Liver (tissue), 9 donors: Measurements from ENCODE around the gene LGALS7. TPM values are rescaled to one million over a fixed set of nuclear protein-coding genes. Genes with fewer than 3 reads are reported as not detected.
"Not testable (repeated sequence)": the region's sequence is repeated elsewhere in the genome, so short reads cannot be mapped to it uniquely, and the experiment has no call there.

Experiments used
- DNase-seq: peaks from one replicate; pipeline ENCODE4 v3.0.0-alpha.2; 2017; ENCODE audit warnings: low spot score
- H3K27ac ChIP-seq, 2 donors: one replicate each; pipeline ENCODE4 v1.7.0; 2013; ENCODE audit warnings: inconsistent platforms in 2 of 2, low read length in 2 of 2, control low read depth in 1 of 2, low read depth in 1 of 2, mild to moderate bottlenecking in 1 of 2
- H3K27me3 ChIP-seq, 4 donors: one replicate each; pipeline versions ENCODE4 v1.6.1 to v1.7.0; 2013; ENCODE audit warnings: low read length in 3 of 4, inconsistent platforms in 1 of 4, mild to moderate bottlenecking in 1 of 4, moderate library complexity in 1 of 4; ENCODE audit not compliant: control insufficient read depth in 4 of 4, insufficient read depth in 4 of 4
- H3K36me3 ChIP-seq, 4 donors: one replicate each; pipeline versions ENCODE4 v1.6.1 to v1.7.0; 2013; ENCODE audit warnings: low read length in 3 of 4, mild to moderate bottlenecking in 3 of 4, low read depth in 1 of 4, moderate library complexity in 1 of 4; ENCODE audit not compliant: control insufficient read depth in 4 of 4, insufficient read depth in 3 of 4
- H3K4me1 ChIP-seq, 4 donors: one replicate each; pipeline versions ENCODE4 v1.6.1 to v1.7.0; 2013; ENCODE audit warnings: low read length in 3 of 4, mild to moderate bottlenecking in 3 of 4, moderate library complexity in 1 of 4; ENCODE audit not compliant: control insufficient read depth in 4 of 4, insufficient read depth in 4 of 4
- H3K4me3 ChIP-seq, 3 donors: one replicate each; pipeline versions ENCODE4 v1.6.1 to v1.7.0; 2013; ENCODE audit warnings: low read length in 3 of 3, control low read depth in 1 of 3, low read depth in 1 of 3, mild to moderate bottlenecking in 1 of 3
- H3K9ac ChIP-seq, 2 donors: one replicate each; pipeline ENCODE4 v1.7.0; 2013; ENCODE audit warnings: low read length in 2 of 2, mild to moderate bottlenecking in 2 of 2, moderate library complexity in 2 of 2, control low read depth in 1 of 2, low read depth in 1 of 2
- H3K9me3 ChIP-seq, 4 donors: one replicate each; pipeline versions ENCODE4 v1.6.1 to v1.7.0; 2013; ENCODE audit warnings: low read length in 3 of 4; ENCODE audit not compliant: control insufficient read depth in 4 of 4
- ATF3 ChIP-seq: IDR thresholded peaks from 2 replicates; pipeline ENCODE4 v1.6.1; 2016; ENCODE audit warnings: antibody characterized with exemption
- GABPA ChIP-seq, 2 donors: IDR thresholded peaks in 1 of 2; conservative IDR thresholded peaks in 1 of 2; 2 replicates each; pipeline ENCODE4 v1.6.1; 2016; ENCODE audit warnings: antibody characterized with exemption in 2 of 2, mild to moderate bottlenecking in 1 of 2, moderate library complexity in 1 of 2
- REST ChIP-seq: IDR thresholded peaks from 2 replicates; pipeline ENCODE4 v1.6.1; 2016; ENCODE audit warnings: antibody characterized with exemption, mild to moderate bottlenecking
- SP1 ChIP-seq: IDR thresholded peaks from 2 replicates; pipeline ENCODE4 v1.6.1; 2018; ENCODE audit warnings: antibody characterized with exemption, mild to moderate bottlenecking
- WGBS: extraction: QIAGEN DNeasy Blood & Tissue Kit; methylation state at CpG from one replicate; pipeline ENCODE4 v1.1.7; 2013; 5-methylcytosine and 5-hydroxymethylcytosine counted together
- polyA plus RNA-seq, 2 donors: library from polyadenylated mRNA; stranded (reverse) in 1 of 2; unstranded in 1 of 2; fragments of 200-250 nt in 1 of 2; fragments of >200 nt in 1 of 2; fragmentation: Nextera tagmentation in 1 of 2; extraction: Ambion mirVana in 1 of 2; gene quantifications; one replicate each; pipeline versions ENCODE4 v1.2.1 to v1.2.3, GENCODE V29; 2013 to 2015
- total RNA-seq, 2 donors: library from RNA; depleted of rRNA; stranded (reverse); fragments of >200 nt; gene quantifications; one replicate each; pipeline ENCODE4 v1.2.3, GENCODE V29; 2014
- TF ChIP-seq, protein P1 (sequence below): IDR thresholded peaks from 2 replicates; pipeline ENCODE4 v1.6.1; 2016; ENCODE audit warnings: antibody characterized with exemption
- donor health status: healthy.
- donor health status: healthy.
- donor health status: healthy.
- donor health status: healthy.
- donor health status: healthy.

Gene LGALS7
- total and polyA plus RNA-seq, 4 donors: not detected

DNA sequence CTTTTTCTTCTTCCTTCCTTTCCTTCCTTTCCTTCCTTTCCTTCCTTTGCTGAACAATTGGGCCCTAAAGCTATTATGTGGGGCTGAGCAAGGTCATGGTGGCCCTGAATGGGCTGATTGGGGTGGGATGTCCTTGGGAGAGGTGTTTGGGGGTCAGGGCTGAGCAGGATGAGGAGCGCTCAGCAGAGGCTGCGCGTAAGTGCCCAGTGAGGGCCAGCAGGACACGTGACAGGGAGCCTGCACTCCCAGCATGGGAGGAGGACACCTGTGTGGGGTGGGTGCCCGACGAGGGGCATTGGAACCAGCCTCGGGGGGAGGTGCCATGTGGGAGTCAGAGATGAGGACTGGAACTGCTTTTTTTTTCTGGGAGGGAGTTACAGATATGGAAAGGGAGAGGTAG, 5.4 kb upstream of the LGALS7 start:
- Histone ChIP-seq H3K27me3 (no peaks in the 10 kb centered on the region), H3K36me3 (no peaks in the 10 kb centered on the region), H3K4me1 (no peaks in the 10 kb centered on the region), H3K4me3 (no peak overlapping the region), H3K9ac (no peak overlapping the region), H3K9me3 (no peaks in the 10 kb centered on the region), H3K27ac (no peak overlapping the region)
- WGBS: 82% methylated on average over 7 of the region's 7 CpGs
- DNase-seq: no peak
- TF ChIP-seq GABPA (IDR thresholded peaks at IDR 0.05 in 1 of 2, conservative IDR thresholded peaks at IDR 0.05 in 1 of 2): no peak

DNA sequence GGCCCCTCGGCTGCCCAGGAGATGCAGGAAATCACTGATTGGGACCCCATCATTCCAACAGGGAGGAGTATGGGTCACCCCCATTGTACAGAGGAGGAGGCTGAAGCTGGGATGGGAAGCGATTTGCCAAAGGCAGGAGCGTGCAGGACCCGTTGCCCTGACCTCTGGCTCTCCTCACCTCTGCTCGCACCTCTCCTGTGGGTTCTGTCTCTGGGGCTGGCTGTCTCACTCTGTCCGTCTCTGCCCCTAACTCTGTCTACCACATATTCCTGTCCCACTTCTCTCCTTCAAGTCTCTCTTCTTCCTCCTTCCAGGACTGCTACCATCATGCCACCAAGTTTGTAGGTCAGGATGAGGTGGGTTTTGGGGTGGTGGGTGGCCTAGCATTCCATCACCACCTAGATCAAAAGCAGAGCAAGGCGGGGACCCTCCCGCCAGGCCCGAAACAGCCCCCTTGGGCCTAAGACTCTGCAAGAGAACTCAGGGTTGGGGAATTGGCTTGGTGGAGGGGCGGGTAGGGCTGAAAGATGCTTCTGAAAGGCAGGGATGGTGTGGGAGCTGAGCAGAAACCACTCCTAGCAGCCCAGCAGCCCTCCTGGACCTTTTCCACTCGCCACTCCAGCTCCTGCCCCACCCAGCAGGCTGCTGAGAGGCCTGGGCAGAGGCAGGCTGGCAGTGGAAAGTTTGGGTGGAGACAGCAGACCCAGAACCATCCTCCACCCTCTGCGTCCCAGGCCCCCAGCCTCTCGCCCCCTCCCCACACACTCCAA, 1.0 kb upstream of the LGALS7 start:
- Histone ChIP-seq H3K9me3 (no peaks in the 10 kb centered on the region), H3K9ac (no peak overlapping the region), H3K4me1 (peaks cover 0 to 1% (median 0%) of the 10 kb centered on the region in 4 donors), H3K36me3 (no peaks in the 10 kb centered on the region), H3K4me3 (no peak overlapping the region), H3K27me3 (no peaks in the 10 kb centered on the region), H3K27ac (no peak overlapping the region)
- DNase-seq: no peak
- TF ChIP-seq, protein P1, sequence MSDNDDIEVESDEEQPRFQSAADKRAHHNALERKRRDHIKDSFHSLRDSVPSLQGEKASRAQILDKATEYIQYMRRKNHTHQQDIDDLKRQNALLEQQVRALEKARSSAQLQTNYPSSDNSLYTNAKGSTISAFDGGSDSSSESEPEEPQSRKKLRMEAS: no peak
- TF ChIP-seq REST (no peak), SP1 (no peak), ATF3 (no peak)
- WGBS: 84% methylated on average over 13 of the region's 13 CpGs

GRCh38 chr19:38771569-38771968, 1.7 kb downstream of the LGALS7 start:
- H3K27me3 ChIP-seq, H3K9me3 ChIP-seq, H3K4me1 ChIP-seq, H3K27ac ChIP-seq, DNase-seq, H3K4me3 ChIP-seq, H3K36me3 ChIP-seq, H3K9ac ChIP-seq: not testable (repeated sequence)
- WGBS: 84% methylated on average over 7 of the region's 30 CpGs

DNA sequence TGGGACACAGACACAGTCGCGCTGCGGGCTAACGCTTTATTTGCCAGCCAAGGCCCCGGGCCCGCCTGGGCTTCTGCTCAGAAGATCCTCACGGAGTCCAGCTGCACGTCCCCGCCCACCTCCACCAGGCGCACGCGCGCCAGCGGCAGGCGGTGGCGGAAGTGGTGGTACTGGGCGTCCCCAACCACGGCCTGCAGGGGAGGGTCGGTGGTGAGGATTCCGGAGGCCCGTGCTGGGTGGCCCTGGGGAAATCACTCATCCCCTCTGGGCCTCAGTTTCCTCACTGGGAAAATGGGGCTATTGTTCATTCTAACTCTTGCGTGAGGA, 2.4 kb downstream of the LGALS7 start:
- not testable (repeated sequence) for H3K4me1 ChIP-seq, DNase-seq, H3K9me3 ChIP-seq, H3K4me3 ChIP-seq, H3K27ac ChIP-seq, H3K27me3 ChIP-seq, H3K9ac ChIP-seq, H3K36me3 ChIP-seq
- 33% methylated on average over 1 of the region's 22 CpGs for WGBS

DNA sequence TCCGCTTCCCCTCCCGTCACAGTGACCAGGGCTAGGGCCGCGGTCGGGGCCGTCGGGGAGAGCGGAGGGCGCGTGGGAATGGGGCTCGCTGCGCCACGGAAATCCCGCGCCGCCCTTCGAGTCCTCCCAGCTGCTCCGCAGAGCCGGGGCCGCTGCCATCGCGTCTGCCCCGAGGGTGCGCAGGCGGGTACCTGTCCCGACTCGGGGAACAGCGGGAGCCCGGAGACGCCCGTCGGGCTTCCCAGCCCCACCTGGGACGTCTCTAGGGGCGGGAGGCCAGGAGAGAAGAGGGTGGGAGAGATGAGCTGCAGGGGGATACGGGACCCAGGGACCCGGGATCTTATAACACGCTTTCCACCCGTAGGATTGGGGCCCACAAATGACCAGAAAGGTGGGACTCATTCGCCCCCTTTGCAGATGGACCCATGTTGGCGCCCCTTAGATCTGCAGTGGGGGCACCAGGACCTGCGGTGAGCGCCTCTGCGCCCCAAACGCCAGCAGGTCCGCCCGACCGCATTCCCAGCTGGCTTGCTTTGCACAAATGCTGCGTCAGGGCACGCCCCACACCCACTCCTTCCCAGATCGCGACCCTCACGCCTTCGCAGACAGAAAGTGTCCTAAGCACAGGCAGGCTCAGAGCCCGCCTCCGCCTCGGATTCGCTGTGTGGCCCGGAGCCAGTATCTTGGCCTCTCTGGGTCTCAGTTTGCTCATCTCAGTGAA, 2.9 kb downstream of the LGALS7 start:
- not testable (repeated sequence) for H3K9me3 ChIP-seq, DNase-seq, H3K9ac ChIP-seq, H3K27ac ChIP-seq, H3K27me3 ChIP-seq, H3K4me3 ChIP-seq, H3K36me3 ChIP-seq, H3K4me1 ChIP-seq
- WGBS: 35% methylated on average over 25 of the region's 58 CpGs
